Breast epithelium (tissue), 4 donors: Measurements from ENCODE around the gene IL1RN. TPM values are rescaled to one million over a fixed set of nuclear protein-coding genes. Genes with fewer than 3 reads are reported as not detected.

ENCODE experiments used
- DNase-seq, 2 donors: peaks; one replicate each; pipeline ENCODE4 v3.0.0-alpha.2; 2019; ENCODE audit warnings: low spot score in 2 of 2
- H3K27ac ChIP-seq, 2 donors: fragments of 200-600 bp; sonication (generic) in 1 of 2; one replicate each; pipeline ENCODE4 v1.5.1; 2016 to 2019; ENCODE audit warnings: mild to moderate bottlenecking in 1 of 2
- H3K27me3 ChIP-seq, 2 donors: fragments of 200-600 bp; sonication (generic) in 1 of 2; one replicate each; pipeline versions ENCODE4 v1.5.1 to v1.6.0; 2017 to 2019; ENCODE audit warnings: control low read depth in 1 of 2, mild to moderate bottlenecking in 1 of 2
- H3K36me3 ChIP-seq: fragments of 200-600 bp; one replicate; pipeline ENCODE4 v1.5.1; 2019
- H3K4me1 ChIP-seq, 2 donors: fragments of 200-600 bp; sonication (generic); one replicate each; pipeline ENCODE4 v1.5.1; 2016 to 2019; ENCODE audit warnings: control low read depth in 1 of 2
- H3K4me3 ChIP-seq, 3 donors: fragments of 200-600 bp; sonication (generic); 1 replicate in 2 of 3; 2 replicates in 1 of 3; pipeline ENCODE4 v1.5.1; 2016 to 2019; ENCODE audit warnings: mild to moderate bottlenecking in 3 of 3, moderate library complexity in 2 of 3
- H3K9me3 ChIP-seq, 2 donors: fragments of 200-600 bp; sonication (generic) in 1 of 2; one replicate each; pipeline ENCODE4 v1.5.1; 2016 to 2019; ENCODE audit warnings: control low read depth in 1 of 2
- CTCF ChIP-seq, 3 donors: fragments of 450-650 bp; IDR thresholded peaks; one replicate each; pipeline ENCODE4 v1.5.1; 2016 to 2017; ENCODE audit warnings: antibody characterized with exemption in 3 of 3, mild to moderate bottlenecking in 3 of 3, moderate library complexity in 3 of 3
- POLR2A ChIP-seq: fragments of 450-650 bp; IDR thresholded peaks from one replicate; pipeline ENCODE4 v1.6.1; 2016; ENCODE audit warnings: antibody characterized with exemption, mild to moderate bottlenecking, moderate library complexity
- POLR2AphosphoS5 ChIP-seq, 3 donors: sonication (generic); formaldehyde crosslinking; IDR thresholded peaks; one replicate each; pipeline ENCODE4 v1.6.1; 2017; ENCODE audit warnings: antibody characterized with exemption in 3 of 3
- intact Hi-C: fragments of 100-400 bp; cut with DNase I; formaldehyde crosslinking; loops from one replicate; pipeline ENCODE4 v1.15.1; 2023; ENCODE audit warnings: low total_unique reads
- total RNA-seq, 3 donors: library from RNA; depleted of rRNA; stranded (reverse); fragments of >200 nt; gene quantifications; one replicate each; pipeline ENCODE4 v1.1.0, GENCODE V29; 2016

Gene IL1RN
- total RNA-seq, 3 donors from 2014 or later, result 0.66 to 3.8 (median 1.6) TPM

GRCh38 chr2:113131352-113132185, 4.2 kb downstream of the IL1RN start:
- Histone ChIP-seq H3K36me3 (no peaks in the 10 kb centered on the region), H3K4me3 (no peak overlapping the region), H3K27me3 (no peaks in the 10 kb centered on the region), H3K27ac (no peak overlapping the region), H3K9me3 (no peaks in the 10 kb centered on the region), H3K4me1 (no peaks in the 10 kb centered on the region)
- no peak for DNase-seq
- intact Hi-C loops, result no loop called here
- TF ChIP-seq POLR2AphosphoS5 (IDR thresholded peaks at IDR 0.05), result no peak
- no peak for TF ChIP-seq CTCF (IDR thresholded peaks at IDR 0.05)
- TF ChIP-seq POLR2A, result no peak

GRCh38 chr2:113132414-113133021, 5.1 kb downstream of the IL1RN start:
- TF ChIP-seq POLR2A (no peak), CTCF (IDR thresholded peaks at IDR 0.05) (no peak)
- Histone ChIP-seq H3K4me1 (no peaks in the 10 kb centered on the region), H3K27me3 (no peaks in the 10 kb centered on the region), H3K27ac (no peak overlapping the region), H3K36me3 (no peaks in the 10 kb centered on the region), H3K9me3 (no peaks in the 10 kb centered on the region), H3K4me3 (no peak overlapping the region)
- intact Hi-C loops, result no loop called here
- no peak for DNase-seq

- Histone ChIP-seq H3K4me1 (no peaks in the 10 kb centered on the region), H3K36me3 (no peaks in the 10 kb centered on the region), H3K27me3 (no peaks in the 10 kb centered on the region), H3K27ac (no peak overlapping the region), H3K9me3 (no peaks in the 10 kb centered on the region), H3K4me3 (no peak overlapping the region)
- DNase-seq, result no peak
- intact Hi-C loops, result no loop called here
- TF ChIP-seq CTCF (IDR thresholded peaks at IDR 0.05) (no peak), POLR2AphosphoS5 (IDR thresholded peaks at IDR 0.05) (no peak), POLR2A (no peak)
Measured at GRCh38 chr2:113133704-113134598, 6.6 kb downstream of the IL1RN start.

GRCh38 chr2:113134717-113135116, 7.3 kb downstream of the IL1RN start:
- Histone ChIP-seq H3K27me3 (no peaks in the 10 kb centered on the region), H3K4me1 (no peaks in the 10 kb centered on the region), H3K27ac (no peak overlapping the region), H3K4me3 (no peak overlapping the region), H3K36me3 (no peaks in the 10 kb centered on the region), H3K9me3 (no peaks in the 10 kb centered on the region)
- no peak for DNase-seq
- TF ChIP-seq POLR2A (no peak), CTCF (IDR thresholded peaks at IDR 0.05) (no peak), POLR2AphosphoS5 (IDR thresholded peaks at IDR 0.05) (no peak)
- intact Hi-C loops, result no loop called here
